Measurements from ENCODE around the gene PDE4B.
A peak's percentile ranks its signal among the peaks of the same experiment; 100 is the strongest.

DNA sequence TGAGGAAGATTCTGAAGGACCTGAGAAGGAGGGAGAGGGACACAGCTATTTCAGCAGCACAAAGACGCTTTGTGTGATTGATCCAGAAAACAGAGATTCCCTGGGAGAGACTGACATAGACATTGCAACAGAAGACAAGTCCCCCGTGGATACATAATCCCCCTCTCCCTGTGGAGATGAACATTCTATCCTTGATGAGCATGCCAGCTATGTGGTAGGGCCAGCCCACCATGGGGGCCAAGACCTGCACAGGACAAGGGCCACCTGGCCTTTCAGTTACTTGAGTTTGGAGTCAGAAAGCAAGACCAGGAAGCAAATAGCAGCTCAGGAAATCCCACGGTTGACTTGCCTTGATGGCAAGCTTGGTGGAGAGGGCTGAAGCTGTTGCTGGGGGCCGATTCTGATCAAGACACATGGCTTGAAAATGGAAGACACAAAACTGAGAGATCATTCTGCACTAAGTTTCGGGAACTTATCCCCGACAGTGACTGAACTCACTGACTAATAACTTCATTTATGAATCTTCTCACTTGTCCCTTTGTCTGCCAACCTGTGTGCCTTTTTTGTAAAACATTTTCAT lies 579.9 kb downstream of the PDE4B start:
- TF ChIP-seq STAT1 (conservative IDR thresholded peaks at IDR 0.05) (no peak), NFIC (IDR thresholded peaks at IDR 0.05; ENCODE audit: low read depth, low read length) (no peak), POLR2A (IDR thresholded peaks at IDR 0.05; ENCODE audit: low read depth, low read length) (no peak), RELA (IDR thresholded peaks at IDR 0.05; ENCODE audit: borderline replicate concordance, partially characterized antibody) (no peak), TAF1 (IDR thresholded peaks at IDR 0.05; ENCODE audit: borderline replicate concordance, low read depth, low read length) (no peak), MYC (IDR thresholded peaks at IDR 0.05; ENCODE audit: insufficient read depth, insufficient read length, insufficient replicate concordance, low read length, severe bottlenecking) (no peak), LARP7 (IDR thresholded peaks at IDR 0.05) (no peak), EED (IDR thresholded peaks at IDR 0.05; ENCODE audit: low read depth) (peak; percentile 27; the same call in 1 of the 2 replicates), EZH2 (IDR thresholded peaks at IDR 0.05; ENCODE audit: borderline replicate concordance, control insufficient read depth, low read depth, low read length) (no peak), SMAD1 (IDR thresholded peaks at IDR 0.05; ENCODE audit: low read depth, partially characterized antibody) (no peak)
- TF ChIP-seq, protein P1, sequence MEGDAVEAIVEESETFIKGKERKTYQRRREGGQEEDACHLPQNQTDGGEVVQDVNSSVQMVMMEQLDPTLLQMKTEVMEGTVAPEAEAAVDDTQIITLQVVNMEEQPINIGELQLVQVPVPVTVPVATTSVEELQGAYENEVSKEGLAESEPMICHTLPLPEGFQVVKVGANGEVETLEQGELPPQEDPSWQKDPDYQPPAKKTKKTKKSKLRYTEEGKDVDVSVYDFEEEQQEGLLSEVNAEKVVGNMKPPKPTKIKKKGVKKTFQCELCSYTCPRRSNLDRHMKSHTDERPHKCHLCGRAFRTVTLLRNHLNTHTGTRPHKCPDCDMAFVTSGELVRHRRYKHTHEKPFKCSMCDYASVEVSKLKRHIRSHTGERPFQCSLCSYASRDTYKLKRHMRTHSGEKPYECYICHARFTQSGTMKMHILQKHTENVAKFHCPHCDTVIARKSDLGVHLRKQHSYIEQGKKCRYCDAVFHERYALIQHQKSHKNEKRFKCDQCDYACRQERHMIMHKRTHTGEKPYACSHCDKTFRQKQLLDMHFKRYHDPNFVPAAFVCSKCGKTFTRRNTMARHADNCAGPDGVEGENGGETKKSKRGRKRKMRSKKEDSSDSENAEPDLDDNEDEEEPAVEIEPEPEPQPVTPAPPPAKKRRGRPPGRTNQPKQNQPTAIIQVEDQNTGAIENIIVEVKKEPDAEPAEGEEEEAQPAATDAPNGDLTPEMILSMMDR (IDR thresholded peaks at IDR 0.05 in 2 of 3, conservative IDR thresholded peaks at IDR 0.05 in 1 of 3; ENCODE audit: control insufficient read depth in 2 of 3, extremely low read depth in 1 of 3, insufficient read depth in 1 of 3, low read depth in 3 of 3, low read length in 3 of 3) = no peak
- TF ChIP-seq, protein P2, sequence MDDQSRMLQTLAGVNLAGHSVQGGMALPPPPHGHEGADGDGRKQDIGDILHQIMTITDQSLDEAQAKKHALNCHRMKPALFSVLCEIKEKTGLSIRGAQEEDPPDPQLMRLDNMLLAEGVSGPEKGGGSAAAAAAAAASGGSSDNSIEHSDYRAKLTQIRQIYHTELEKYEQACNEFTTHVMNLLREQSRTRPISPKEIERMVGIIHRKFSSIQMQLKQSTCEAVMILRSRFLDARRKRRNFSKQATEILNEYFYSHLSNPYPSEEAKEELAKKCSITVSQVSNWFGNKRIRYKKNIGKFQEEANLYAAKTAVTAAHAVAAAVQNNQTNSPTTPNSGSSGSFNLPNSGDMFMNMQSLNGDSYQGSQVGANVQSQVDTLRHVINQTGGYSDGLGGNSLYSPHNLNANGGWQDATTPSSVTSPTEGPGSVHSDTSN (IDR thresholded peaks at IDR 0.05; ENCODE audit: insufficient replicate concordance, low read depth, low read length) = no peak

Measured in GM12878 (cell line).